ENCODE data around the gene CEACAM19.
"Not testable (repeated sequence)": the region's sequence is repeated elsewhere in the genome, so short reads cannot be mapped to it uniquely, and the experiment has no call there.

CEACAM19 gene

DNA sequence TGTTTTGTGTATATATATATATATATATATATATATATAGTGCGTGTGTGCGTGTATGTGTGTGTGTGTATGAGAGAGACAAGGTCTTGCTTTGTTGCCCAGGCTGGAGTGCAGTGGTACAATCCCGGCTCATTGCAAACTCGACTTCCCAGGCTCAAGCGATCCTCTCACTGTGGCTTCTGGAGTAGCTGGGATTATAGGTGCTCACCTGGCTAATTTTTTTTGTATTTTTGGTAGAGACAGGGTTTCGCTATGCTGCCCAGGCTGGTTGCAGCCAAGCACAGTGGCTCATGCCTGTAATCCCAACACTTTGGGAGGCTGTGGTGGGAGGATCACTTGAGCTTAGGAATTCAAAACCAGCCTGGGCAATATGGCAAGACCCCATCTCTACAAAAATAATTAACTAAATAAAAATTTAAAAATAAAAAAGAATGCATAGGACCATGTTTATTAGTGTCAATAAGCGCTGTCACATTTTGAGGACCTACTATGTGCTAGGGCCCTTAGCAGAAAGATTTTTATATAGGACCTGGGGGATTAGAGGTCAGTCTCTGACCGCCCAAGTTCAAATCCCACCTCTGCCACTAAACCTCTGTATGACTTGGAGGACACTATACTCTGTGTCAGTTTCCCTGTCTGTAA, 25.8 kb upstream of the CEACAM19 start:
- DNase-seq (ENCODE audit: low spot score), result no peak

DNA sequence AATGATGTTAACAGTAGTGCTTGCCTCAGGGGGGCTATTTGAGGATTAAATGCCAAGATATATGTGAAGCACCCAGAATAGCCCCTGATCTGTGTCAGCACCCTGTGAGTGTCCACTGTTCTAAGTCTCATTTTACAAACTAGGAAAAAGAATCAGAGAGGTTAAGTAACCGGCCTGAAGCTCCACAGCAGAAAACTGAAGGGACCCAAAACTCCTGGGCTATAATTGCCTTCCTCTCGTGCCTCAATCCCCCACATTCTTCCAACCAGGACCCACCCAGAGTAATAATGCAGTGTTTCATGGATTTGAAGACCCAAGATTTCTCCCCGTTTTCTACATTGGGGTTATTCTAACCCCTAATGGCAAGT, 25.2 kb upstream of the CEACAM19 start:
- DNase-seq (ENCODE audit: low spot score), result no peak

DNA sequence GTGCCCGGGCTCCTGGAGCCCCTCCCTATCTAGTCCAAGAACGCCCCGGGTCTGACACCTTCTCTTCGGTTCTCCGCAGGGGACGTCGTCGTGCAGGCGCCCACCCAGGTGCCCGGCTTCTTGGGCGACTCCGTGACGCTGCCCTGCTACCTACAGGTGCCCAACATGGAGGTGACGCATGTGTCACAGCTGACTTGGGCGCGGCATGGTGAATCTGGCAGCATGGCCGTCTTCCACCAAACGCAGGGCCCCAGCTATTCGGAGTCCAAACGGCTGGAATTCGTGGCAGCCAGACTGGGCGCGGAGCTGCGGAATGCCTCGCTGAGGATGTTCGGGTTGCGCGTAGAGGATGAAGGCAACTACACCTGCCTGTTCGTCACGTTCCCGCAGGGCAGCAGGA, 24.1 kb upstream of the CEACAM19 start:
- no peak for DNase-seq (ENCODE audit: low spot score)

DNA sequence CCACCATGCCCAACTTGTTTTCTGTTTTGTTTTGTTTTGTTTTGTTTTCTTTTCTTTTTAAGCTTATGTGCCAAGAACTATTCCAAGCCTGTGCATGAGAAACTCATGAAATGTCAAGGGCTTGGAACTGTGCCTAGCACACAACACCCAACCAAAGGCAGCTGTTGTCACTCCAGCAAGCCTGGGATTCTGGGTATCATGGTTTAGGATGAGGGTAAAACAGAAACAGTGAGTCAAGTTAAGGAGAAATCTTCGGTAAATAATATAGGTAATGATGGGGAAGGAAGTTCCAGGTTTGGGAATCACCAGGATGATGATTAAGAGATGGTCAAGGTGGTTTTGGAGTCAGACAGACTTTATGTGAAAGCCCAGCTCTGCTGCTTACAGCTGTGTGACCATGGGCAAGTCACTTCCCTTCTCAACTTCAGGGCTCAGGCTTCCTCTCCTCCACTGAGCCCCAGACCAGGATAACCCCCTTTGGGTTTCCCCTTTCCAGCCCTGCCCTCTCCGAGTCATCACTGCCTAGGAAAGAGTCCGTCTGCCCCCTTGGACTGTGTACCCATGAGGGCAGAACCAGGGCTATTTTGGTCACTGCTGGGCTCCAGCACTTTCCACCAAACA, 22.5 kb upstream of the CEACAM19 start:
- DNase-seq (ENCODE audit: low spot score), result peak; percentile 69

DNA sequence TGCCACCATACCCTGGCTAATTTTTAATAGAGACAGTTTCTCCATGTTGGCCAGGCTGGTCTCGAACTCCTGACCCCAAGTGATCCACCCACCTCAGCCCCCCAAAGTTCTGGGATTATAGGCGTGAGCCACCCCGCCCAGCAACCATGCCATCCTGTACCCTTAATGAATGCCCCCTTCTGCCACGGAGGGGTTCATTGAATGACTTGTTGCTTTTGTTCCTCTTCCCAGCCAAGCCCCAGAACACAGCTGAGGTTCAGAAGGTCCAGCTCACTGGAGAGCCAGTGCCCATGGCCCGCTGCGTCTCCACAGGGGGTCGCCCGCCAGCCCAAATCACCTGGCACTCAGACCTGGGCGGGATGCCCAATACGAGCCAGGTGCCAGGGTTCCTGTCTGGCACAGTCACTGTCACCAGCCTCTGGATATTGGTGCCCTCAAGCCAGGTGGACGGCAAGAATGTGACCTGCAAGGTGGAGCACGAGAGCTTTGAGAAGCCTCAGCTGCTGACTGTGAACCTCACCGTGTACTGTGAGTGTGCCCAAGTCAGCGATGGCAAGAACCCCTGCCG, 21.6 kb upstream of the CEACAM19 start:
- no peak for DNase-seq (ENCODE audit: low spot score)

DNA sequence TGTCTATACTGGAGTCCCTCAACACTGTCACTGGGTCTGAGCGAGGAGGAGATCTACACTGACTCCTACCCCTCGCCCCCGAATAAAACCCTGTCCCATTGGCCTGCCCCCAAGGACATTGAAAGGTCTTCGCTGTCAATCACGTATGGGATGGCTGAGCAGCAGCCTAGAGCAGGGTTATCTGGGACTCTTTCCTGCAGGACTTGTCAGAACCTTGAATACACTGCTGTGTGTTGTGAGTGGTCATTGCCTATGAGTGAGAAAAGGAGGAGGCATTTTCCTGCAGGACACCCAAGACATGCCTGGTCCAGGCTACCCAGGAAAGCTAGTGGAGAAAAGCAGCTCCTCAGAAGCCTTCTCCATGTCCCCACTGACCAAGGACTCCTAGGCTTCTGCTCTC, 17.9 kb upstream of the CEACAM19 start:
- no peak for DNase-seq (ENCODE audit: low spot score)

DNA sequence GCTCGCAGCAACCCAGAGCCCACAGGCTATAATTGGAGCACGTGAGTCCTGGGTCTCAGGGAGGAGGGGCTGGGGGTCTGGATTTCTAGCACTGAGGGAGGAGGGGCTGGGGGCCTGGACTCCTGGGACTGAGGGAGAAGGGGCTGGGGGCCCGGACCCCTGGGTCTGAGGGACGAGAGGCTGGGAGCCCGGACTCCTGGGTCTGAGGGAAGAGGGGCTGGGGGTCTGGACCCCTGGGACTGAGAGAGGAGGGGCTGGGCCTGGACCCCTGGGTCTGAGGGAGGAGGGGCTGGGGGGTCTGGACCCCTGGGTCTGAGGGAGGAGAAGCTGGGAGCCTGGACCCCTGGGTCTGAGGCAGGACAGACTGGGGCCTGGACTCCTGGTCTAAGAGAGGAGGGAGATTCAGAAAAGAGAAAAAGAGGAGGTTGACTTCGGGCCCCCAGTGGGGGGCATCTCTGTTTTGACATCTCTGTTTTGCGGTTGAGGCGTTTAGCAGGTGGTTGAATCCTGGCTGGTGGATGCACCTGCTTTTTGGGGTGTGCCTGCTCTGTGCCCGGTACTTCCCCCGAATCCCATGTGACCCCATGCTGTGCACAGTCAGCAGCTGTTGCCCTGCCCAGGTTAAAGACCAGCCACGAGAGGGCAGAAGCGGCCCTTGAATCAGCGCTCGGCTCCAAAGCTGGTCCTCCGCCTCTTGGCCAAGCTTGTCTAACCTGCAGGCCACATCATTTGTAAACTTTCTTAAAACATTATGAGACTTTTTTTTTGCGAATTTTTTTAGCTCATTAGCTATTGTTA, 17.1 kb upstream of the CEACAM19 start:
- DNase-seq (ENCODE audit: low spot score), result peak; percentile 43

DNA sequence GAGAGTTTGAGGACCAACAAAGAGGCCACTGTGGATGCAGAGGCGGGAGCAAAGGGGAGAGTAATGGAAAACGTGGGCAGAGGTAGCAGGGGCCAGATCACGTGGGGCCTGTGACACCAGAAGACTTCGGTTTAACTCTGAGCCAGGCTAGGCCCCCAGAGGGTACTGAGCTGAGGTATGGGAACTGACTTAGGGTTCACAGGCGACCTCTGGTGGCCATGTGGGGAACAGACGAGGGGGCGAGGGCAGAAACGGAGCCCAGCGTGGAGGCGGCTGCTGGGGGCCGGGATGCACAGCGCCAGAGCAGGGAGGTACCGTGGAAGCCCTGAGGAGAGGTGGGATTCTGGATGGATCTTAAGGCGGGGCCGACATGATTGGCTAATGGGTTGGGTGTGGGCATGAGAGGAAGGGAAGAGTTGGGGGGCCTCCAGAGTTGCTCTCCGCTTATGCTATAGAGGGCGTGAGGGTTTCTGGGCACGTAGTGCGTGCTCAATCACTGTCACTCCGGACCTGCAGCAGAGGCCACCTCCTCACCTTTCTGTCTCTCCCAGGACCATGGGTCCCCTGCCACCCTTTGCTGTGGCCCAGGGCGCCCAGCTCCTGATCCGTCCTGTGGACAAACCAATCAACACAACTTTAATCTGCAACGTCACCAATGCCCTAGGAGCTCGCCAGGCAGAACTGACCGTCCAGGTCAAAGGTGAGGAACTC, 13.9 kb upstream of the CEACAM19 start:
- DNase-seq (ENCODE audit: low spot score), result peak; percentile 72

DNA sequence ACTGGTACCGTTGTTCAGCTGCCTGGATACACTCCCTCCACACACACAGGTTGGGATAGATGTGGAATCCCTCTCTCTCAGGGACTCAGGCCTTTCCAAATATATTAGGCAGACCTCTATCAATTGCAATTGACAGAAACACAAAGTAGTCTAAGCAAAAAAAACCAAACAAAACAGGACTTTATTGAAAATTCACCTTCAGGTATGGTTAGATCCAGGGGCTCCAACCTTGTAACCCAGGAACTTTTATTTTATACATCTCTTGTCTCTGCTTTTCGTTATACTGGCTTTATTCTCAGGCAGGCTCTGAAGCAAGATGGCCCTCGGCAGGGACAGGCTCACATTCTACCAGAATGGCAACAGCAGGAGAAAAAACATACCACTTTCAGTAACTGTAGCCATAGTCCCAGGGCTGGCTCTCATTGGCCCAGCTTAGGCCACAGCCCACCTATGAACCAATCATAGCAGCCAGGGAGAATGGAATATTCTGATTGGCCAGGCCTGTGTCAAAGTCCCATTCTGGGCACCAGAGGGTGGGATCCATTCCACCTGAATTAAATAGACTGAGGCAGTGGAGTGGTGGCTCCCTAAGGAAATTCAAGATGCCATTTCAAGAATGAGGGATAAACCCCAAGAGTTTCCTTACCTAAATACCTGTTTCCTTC, 13.1 kb upstream of the CEACAM19 start:
- no peak for DNase-seq (ENCODE audit: low spot score)

DNA sequence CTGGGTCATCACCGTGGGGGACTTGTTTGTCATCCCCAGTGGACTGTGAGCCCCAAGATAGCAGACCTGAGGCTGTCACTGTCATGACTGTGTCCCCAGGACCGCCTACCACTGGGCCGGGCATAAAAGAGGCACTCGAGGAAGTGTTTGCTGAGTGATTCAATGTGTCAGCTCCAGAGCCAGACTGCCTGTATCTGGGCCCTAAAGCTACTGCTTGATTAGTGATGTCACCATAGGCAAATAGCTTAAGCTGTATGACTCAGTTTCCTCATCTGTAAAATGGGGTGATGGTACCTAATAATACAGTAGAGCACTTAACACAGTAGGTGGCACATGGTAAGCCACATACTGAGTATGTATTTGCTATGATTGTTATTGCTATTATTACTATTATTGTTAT, 11.2 kb upstream of the CEACAM19 start:
- no peak for DNase-seq (ENCODE audit: low spot score)

DNA sequence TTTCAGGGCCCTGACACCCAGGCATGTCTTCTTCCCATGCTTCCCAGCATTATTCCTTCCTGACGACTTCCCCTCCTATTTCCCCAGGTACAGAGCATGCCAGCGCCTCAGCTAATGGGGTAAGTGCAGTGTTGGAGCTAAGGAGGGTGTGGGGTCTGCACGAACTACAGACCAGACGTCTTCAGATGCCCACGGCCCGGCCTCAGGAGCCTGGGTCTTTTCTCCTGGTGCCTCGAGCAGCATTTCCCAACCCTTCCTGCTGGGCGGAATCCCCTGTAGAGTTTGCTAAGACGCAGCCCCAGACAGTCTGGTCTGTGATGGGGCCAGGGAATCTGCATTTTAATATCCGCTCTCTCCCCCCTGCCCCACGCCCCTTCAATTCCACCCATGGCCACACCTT, 10.1 kb upstream of the CEACAM19 start:
- no peak for DNase-seq (ENCODE audit: low spot score)

DNA sequence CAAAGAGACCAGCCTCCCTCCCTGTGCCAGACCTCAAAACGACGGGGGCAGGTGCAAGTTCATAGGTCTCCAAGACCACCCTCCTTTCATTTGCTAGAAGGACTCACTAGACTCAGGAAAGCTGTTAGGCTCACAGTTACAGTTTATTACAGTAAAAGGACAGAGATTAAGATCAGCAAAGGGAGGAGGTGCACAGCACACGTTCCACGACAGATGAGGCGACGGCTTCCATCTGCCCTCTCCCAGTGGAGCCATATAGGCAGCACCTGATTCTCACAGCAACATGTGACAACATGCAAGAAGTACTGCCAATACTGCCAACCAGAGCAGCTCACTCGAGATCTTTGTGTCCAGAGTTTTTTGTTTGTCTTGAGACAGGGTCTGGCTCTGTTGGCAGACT, 9.4 kb upstream of the CEACAM19 start:
- no peak for DNase-seq (ENCODE audit: low spot score)

DNA sequence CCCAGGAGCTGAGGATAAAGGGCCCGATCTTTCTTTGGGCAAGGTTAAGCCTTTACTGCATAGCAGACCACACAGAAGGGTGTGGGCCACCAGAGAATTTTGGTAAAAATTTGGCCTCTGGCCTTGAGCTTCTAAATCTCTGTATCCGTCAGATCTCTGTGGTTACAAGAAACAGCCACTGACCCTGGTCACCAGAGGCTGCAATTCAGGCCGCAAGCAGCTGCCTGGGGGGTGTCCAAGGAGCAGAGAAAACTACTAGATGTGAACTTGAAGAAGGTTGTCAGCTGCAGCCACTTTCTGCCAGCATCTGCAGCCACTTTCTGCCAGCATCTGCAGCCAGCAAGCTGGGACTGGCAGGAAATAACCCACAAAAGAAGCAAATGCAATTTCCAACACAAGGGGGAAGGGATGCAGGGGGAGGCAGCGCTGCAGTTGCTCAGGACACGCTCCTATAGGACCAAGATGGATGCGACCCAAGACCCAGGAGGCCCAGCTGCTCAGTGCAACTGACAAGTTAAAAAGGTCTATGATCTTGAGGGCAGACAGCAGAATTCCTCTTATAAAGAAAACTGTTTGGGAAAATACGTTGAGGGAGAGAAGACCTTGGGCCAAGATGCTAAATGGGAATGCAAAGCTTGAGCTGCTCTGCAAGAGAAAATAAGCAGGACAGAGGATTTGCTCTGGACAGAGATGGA, 8.4 kb upstream of the CEACAM19 start:
- peak; percentile 55 for DNase-seq (ENCODE audit: low spot score)

DNA sequence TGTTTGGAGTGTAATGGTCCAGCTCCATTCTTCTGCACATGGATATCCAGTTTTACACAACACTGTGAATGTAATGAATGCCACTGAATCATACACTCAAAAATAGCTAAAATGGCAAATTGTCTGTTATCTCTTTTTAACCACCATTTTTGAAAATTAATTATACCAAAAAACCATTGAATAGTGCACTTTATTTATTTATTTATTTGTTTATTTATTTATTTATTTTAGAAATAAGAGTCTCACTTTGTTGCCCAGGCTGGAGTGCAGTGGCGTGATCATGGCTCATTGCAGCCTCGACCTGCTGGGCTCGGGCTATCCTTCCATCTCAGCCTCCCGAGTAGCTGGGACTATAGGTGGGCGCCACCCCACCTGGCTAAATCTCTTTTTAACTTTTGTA, 7.3 kb upstream of the CEACAM19 start:
- DNase-seq (ENCODE audit: low spot score), result no peak

DNA sequence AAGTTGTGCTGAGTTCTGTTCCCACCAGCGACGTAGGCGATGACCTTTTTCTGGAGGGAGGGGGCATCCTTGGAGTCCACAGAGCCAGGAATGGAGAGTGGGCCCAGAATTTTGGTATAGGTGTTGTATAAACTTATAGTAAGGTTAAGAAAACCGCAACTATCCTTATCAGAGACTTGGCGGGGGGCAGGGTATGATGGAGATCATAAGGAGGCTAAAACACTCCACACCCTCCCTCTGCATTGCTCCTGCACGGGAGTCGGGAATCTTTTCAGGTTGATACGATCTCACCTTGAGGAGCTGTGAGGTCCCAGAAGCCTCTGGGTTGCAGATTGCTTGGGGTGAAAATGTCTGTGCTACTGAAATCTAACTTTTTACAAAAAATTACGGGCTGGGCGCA, 6.3 kb upstream of the CEACAM19 start:
- DNase-seq (ENCODE audit: low spot score), result no peak

DNA sequence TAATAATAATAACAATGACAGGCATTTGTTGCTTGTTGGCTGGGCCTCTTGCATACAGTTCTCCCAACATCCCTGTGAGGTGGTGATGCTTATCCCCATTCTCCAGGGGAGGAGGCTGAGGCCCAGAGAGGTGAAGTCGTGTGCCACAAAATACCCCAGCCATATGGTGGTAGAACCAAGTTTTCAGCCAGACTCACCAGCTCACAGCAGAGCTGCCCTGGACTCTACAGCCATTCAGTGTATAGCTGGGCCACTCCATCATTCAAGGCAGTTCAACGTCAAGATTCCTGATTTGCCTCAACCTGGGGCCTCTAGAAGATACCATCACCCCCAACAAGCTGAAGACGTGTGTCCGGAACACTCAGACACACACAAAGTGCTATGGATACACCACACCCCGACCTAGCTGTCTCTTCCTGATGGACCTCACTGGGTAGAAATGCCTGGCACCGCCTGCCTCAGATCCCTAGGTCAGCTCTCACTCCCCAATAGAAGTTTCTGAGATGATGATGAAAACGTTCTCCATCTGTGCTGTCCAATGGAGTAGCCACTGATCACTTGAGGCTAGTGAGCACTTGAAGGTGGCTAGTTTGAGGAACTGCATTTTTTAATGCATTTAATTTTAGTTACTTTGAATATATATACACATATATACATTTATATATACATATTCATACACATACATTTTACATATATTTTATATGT, 4.3 kb upstream of the CEACAM19 start:
- no peak for DNase-seq (ENCODE audit: low spot score)

DNA sequence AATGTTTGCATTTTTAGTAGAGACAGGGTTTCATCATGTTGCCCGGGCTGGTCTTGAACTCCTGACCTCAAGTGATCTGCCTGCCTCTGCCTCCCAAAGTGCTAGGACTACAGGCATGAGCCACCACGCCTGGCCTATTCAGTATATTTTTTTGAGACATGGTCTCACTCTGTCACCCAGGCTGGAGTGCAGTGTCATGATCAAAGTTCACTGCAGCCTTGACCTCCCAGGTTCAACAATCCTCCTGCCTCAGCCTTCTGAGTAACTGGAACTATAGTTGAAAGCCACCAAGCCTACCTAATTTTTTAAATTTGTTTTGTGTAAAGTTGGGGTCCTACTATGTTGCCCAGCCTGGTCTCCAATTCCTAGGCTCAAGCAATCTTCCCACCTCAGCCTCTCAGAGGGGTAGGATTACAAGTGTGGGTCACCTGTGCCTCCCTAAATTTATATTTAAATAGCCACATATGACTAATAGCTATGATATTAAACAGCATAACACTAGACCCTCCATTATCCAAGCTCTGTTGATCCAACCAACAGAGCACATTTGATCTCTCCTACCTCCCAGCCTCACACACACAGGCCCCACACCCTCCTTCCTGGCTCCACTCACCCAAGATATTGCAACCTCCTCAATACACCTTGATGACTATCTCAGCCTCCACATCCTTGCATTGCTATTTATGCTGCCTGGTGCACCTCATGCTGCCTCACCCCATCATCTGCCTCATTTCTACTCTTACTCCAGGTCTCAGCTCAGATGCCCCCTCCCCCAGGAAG, 2.1 kb upstream of the CEACAM19 start:
- DNase-seq (ENCODE audit: low spot score), result no peak

DNA sequence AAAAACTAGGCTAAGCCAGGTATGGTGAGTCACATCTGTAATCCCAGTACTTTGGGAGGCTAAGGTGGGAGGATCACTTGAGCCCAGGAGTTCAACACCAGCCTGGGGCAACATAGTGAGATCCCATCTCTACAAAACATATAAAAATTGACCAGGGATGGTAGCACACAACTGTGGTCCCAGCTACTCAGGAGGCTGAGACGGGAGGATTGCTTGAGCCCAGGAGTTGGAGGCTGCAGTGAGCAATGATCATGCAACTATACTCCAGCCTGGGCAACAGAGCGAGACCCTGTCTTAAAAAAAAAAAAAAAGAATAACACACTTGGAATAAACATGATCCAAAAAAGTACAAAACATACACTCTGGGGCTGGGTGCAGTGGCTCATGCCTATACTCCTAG, 1.3 kb upstream of the CEACAM19 start:
- not testable (repeated sequence) for DNase-seq (ENCODE audit: low spot score)

DNA sequence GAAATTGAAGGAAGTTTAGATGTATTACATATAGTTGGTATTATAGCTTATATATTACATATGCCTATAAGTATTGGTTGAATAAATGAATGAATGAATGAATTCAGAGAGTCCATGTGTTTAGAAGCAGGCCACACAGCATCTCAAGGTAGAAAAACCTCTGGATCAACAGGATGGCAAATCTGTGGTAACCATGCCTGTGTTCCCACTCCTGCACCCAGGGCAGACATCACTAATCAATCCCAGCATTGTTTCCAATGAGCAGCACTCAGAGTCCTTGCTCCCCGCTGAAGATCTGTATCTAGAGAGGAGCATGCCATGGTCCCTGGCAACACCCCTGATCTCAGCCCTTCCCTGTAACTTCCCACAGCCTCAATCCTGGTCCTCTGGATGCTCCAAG, 944 bp downstream of the CEACAM19 start:
- DNase-seq (ENCODE audit: low spot score), result no peak

DNA sequence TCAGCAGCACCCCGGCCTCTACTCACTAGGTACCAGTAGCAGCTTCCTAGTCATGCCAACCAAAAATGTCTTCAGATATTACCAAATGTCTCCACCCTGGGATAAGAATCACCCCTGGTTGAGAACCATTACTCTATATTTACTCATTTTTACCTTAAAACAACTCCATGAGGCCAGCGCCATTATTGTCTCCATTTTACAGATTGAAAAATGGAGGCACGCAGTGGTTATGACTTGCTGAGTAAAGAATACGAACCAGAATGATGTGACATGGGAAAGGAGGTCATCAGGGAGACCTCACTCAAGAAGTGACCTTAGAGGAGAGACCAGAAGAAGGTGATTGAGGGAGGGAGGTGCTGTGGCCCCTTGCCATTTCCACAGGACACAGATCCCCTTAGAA, 2.2 kb downstream of the CEACAM19 start:
- no peak for DNase-seq (ENCODE audit: low spot score)

Data from hepatic stellate cell (primary cell).